ENCODE measurements around the gene DUSP7.
A peak's percentile ranks its signal among the peaks of the same experiment; 100 is the strongest.

Gene DUSP7

DNA sequence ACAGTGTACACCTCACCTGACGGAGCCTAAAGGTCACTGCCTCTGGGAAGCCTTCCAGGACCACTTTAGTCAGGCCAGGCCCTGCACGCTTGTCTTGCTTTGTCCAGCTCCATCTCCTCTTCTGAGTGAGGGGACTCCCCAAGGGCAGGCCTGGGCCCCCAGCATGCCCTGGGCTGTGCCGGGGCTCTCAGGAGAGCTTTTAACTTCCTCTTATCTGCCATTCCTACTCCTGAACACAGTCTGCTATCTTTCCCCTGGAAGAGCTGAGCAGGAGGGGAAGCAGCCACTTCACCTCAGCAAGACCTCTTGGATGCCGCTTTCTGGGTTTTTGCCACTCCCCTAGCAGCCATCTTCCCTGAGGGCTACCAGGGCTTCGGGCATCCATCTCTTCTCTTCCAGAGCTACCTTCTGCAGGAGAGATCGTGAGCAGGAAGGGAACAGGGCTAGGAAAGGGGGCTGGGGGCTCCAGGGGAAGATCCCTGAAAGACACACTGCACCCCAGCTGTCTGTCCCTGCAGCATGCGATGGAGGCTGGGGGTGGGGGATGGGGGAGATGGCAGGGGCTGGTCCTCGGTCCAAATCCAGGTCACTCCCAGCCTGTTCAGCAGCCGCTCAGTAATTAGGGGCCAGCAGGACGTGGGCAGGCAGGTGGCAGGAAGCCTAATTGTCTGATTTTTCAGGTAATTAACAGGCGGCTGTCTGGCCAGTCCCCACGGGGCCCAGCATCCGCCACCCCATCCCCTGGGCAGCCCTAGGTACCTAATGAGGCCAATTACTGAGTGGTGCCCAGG is 40.7 kb downstream of the DUSP7 start:
- H3K9me3 ChIP-seq = no peaks in the 10 kb centered on the region
- H3K27me3 ChIP-seq = no peaks in the 10 kb centered on the region
- H3K4me3 ChIP-seq (ENCODE audit: low read depth, low read length) = no peak overlapping the region
- H3K4me1 ChIP-seq = peaks cover 25% of the 10 kb centered on the region
- peak; percentile 33 for DNase-seq
- no peak for TF ChIP-seq CTCF (IDR thresholded peaks at IDR 0.05; ENCODE audit: low read depth, low read length)
- no peaks in the 10 kb centered on the region for H3K36me3 ChIP-seq

DNA sequence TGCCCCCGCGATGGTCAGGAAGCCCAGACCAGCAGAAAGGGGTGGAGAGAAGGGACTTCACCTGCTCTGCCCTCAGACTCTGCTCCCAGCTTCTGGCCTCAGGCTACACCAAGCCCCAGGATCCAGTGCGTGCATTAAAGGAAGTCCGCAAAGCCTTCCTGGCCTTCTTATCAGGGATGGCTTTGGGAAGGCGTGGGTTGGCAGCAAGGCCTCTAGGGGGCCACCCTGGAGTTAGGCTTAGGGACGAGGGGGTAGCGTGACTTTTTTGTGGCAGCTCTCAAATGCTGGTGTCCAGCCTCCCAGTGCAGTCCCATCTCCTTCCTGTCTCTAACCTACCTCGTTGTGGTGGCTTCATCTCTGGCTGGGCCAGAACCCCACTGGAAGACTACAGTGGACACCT is 41.8 kb downstream of the DUSP7 start:
- H3K9me3 ChIP-seq = no peaks in the 10 kb centered on the region
- no peak overlapping the region for H3K4me3 ChIP-seq (ENCODE audit: low read depth, low read length)
- H3K36me3 ChIP-seq = no peaks in the 10 kb centered on the region
- peak; percentile 60 for TF ChIP-seq CTCF (IDR thresholded peaks at IDR 0.05; ENCODE audit: low read depth, low read length)
- peaks cover 23% of the 10 kb centered on the region for H3K4me1 ChIP-seq
- H3K27me3 ChIP-seq = no peaks in the 10 kb centered on the region
- peak; percentile 54 for DNase-seq

- Histone ChIP-seq H3K27me3 (no peaks in the 10 kb centered on the region), H3K4me3 (ENCODE audit: low read depth, low read length) (no peak overlapping the region), H3K9me3 (no peaks in the 10 kb centered on the region), H3K4me1 (peaks cover 23% of the 10 kb centered on the region), H3K36me3 (no peaks in the 10 kb centered on the region)
- peak; percentile 4; the same call in 1 of the 2 replicates for TF ChIP-seq CTCF (IDR thresholded peaks at IDR 0.05; ENCODE audit: low read depth, low read length)
- DNase-seq = no peak
Measured at GRCh38 chr3:52013802-52014598, 42.4 kb downstream of the DUSP7 start.

GRCh38 chr3:52012699-52013098 is 43.7 kb downstream of the DUSP7 start:
- Histone ChIP-seq H3K9me3 (no peaks in the 10 kb centered on the region), H3K27me3 (no peaks in the 10 kb centered on the region), H3K36me3 (no peaks in the 10 kb centered on the region), H3K4me3 (ENCODE audit: low read depth, low read length) (no peak overlapping the region), H3K4me1 (peaks cover 23% of the 10 kb centered on the region)
- no peak for DNase-seq
- no peak for TF ChIP-seq CTCF (IDR thresholded peaks at IDR 0.05; ENCODE audit: low read depth, low read length)

- no peak for DNase-seq
- Histone ChIP-seq H3K9me3 (no peaks in the 10 kb centered on the region), H3K4me1 (peaks cover 19% of the 10 kb centered on the region), H3K27me3 (no peaks in the 10 kb centered on the region), H3K36me3 (no peaks in the 10 kb centered on the region), H3K4me3 (ENCODE audit: low read depth, low read length) (no peak overlapping the region)
- TF ChIP-seq CTCF (IDR thresholded peaks at IDR 0.05; ENCODE audit: low read depth, low read length) = no peak
Measured at GRCh38 chr3:52010431-52010830, 45.9 kb downstream of the DUSP7 start.

GRCh38 chr3:52007291-52007690 is 49.1 kb downstream of the DUSP7 start:
- Histone ChIP-seq H3K4me3 (ENCODE audit: low read depth, low read length) (no peak overlapping the region), H3K36me3 (no peaks in the 10 kb centered on the region), H3K4me1 (peaks cover 8% of the 10 kb centered on the region), H3K9me3 (no peaks in the 10 kb centered on the region), H3K27me3 (no peaks in the 10 kb centered on the region)
- no peak for DNase-seq
- TF ChIP-seq CTCF (IDR thresholded peaks at IDR 0.05; ENCODE audit: low read depth, low read length) = no peak
